Stimulated activated CD4-positive, alpha-beta T cell treated with anti-CD3 and anti-CD28 coated beads, TNF-alpha, amount 100 ng/mL, for 48 hours (primary cell): Measurements from ENCODE around the gene CYP2A6.
"Not testable (repeated sequence)": the region's sequence is repeated elsewhere in the genome, so short reads cannot be mapped to it uniquely, and the experiment has no call there.

Experiments
- DNase-seq, 3 donors: peaks; one replicate each; pipeline ENCODE4 v3.0.0-alpha.2; 2020; ENCODE audit warnings: low read depth in 3 of 3

CYP2A6 gene, protein sequence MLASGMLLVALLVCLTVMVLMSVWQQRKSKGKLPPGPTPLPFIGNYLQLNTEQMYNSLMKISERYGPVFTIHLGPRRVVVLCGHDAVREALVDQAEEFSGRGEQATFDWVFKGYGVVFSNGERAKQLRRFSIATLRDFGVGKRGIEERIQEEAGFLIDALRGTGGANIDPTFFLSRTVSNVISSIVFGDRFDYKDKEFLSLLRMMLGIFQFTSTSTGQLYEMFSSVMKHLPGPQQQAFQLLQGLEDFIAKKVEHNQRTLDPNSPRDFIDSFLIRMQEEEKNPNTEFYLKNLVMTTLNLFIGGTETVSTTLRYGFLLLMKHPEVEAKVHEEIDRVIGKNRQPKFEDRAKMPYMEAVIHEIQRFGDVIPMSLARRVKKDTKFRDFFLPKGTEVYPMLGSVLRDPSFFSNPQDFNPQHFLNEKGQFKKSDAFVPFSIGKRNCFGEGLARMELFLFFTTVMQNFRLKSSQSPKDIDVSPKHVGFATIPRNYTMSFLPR

DNA sequence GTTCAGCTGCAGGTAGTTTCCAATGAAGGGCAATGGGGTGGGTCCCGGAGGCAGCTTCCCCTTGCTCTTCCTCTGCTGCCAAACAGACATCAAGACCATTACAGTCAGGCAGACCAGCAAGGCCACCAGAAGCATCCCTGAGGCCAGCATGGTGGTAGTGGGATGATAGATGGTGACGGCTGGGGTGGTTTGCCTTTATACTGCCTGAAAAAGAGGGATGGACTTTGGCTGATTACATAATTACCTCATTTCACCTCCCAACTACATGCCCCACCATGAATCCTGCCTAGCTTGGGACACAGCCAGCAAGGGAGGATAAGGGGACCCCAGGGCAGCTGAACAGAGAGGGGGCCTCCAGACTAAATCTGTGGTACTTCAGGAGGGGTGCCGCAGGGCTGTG lies at the start of gene CYP2A6:
TSS of gene CYP2A6 (minus strand) at position 171 of the 400 bp plus-strand sequence. CDS start at position 150, 21 bp downstream.
- not testable (repeated sequence) for DNase-seq

DNA sequence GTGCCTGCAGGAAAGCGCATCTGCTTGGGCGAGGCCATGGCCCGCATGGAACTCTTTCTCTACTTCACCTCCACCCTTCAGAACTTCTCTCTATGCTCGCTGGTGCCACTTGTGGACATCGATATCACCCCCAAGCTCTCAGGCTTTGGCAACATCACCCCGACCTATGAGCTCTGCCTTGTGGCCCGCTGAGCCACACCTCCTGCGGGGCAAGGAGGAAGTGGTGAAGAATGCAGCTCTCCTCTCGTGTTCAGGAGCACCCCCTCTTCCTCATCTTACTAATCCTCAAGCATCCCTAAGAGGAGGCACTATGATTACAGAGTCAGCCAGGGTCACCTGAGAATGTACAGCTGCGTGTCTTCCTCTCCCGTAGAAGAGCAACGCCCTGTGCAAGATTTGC lies 49.7 kb upstream of the CYP2A6 start:
- DNase-seq: not testable (repeated sequence)

DNA sequence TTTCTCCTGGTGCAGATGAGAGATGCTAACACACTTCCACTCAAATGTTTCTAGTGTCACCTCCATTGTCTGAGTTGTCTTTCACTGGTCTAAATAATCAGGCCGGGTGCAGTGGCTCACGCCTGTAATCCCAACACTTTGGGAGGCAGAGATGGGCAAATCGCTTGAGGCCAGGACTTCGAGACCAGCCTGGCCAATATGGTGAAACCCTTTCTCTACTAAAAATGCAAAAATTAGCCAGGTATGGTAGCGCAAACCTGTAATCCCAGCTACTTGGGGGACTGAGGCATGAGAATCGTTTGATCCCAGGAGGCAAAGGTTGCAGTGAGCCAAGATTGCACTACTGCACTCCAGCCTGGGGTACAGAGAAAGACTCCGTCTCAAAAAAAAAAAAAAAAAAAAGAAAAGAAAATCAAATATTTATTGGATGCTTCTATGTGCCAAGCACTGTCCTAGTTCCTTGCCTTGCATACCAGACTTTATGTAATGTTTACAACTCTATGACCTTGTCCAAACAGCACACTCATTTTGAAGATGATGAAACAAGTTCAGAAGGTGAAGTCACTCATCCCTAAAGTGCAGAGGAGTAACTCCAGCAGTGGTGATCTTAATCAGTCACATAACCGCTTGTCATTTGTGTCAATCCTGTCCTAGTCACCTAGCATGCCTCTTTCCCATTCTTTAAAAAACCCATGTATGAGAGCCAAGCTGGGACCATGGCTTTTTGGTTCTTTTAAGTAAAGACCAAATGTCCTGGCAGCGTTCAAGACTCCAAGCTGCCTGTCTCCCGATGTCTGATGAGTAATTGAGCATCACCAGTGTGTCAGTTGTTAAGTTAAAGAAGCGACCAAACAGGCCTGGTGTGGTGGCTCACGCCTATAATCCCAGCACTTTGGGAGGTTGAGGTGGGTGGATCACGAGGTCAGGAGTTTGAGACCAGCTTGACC lies 46.9 kb upstream of the CYP2A6 start:
- DNase-seq: not testable (repeated sequence)

DNA sequence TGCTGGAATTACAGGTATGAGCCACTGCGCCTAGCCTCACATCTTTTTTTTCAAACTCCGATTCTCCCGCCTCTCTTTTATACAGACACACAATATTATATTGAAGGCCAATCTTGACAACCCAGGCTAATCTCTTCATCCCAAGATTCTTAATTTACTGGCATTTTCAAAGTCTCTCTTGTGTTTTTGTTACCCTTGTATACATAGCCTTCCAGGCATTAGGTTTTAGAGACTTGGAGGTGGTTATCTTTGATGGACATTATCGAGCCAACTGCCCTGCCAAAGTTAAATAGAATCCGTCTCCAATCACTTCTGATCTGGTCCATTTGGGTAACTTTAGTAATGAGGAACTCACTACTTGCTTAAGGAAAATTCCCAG lies 46.2 kb upstream of the CYP2A6 start:
- DNase-seq: no peak

DNA sequence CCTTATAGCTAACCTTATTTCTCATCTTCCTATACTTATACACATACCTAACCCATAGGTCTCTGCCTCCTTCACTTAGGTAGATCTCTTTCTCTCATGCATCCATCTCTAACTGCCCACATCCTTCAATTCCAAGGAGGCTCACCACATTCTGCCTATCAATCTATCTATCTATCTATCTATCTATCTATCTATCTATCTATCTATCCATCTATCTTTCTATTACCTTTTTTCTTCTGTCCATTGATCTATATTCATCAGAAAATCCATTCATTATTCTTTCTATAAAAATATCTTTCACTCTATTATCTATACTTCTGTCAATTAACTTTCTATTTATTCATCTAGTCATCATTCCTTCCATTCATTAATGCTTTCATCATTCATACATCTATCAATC lies 42.9 kb upstream of the CYP2A6 start:
- DNase-seq: no peak

DNA sequence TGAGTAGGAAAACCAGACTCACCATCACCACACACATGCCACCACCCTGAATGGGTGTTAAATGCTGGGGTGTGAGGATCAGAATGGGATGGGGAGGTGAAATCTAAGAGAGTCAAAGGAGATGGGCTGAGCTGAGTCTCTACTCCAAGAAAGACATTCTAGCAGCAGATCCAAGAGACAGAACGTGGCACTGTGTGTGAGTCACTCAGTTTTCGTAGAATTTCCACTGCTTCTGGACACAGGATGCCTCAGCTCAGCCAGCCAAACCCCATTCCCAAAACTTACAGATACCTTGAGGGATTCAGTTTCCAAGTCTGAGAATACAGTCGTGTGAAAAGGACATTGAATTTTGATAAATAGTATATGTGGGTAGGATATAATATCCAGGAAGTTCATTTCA lies 39.1 kb upstream of the CYP2A6 start:
- no peak for DNase-seq

DNA sequence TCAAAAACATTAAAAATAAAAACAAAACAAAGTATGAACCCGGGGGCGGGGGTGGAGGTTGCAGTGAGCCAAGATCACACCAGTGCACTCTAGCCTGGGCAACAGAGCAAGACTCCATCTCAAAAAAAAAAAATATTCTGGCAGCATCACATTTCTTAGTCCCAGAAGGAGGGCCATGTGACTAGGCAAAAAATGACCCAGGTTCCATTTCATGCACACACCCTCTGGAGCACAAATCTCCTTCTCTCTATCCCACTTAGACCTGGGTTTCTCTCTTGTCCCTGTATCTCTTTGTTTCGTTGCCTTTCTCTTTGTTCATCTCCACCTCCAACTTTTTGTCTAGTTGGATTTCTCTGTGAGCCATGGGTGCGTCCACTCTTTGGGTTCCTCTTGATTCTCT lies 37.9 kb upstream of the CYP2A6 start:
- no peak for DNase-seq

DNA sequence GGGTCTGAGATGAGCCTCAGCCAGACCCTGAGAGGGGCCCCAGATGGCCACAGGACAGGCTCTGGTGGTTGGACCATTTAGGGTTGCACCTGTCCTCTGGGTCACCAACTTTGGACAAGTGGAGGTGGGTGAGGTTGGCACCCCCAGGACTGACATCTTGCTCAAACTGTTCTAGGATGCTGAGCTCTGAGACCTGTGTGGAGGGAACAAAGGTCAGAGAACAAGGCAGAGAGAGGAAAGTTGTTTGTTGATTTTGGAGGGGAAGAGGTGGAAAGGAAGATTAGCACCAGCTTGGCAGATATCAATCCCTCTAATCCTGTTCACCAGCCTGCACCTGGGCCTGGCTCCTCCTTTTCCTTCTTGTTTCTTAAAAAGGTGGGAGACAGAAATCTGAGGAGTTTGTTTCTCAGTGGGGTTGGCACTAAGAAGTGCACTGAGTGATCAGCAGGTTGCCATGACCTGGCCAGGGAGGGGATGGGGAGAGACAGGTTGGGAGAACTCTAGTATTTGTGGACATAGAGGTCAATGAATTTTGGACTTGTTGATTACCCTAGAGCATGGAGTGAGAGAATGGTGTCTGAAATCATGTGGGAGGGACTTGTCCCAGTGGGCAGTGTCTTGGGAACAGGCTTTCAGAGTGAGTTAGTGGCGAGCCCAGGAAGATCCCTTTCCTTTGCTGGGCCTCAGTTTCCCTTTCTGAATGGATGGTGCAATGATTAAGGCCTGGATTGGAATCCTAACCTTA lies 34.1 kb upstream of the CYP2A6 start:
- not testable (repeated sequence) for DNase-seq

DNA sequence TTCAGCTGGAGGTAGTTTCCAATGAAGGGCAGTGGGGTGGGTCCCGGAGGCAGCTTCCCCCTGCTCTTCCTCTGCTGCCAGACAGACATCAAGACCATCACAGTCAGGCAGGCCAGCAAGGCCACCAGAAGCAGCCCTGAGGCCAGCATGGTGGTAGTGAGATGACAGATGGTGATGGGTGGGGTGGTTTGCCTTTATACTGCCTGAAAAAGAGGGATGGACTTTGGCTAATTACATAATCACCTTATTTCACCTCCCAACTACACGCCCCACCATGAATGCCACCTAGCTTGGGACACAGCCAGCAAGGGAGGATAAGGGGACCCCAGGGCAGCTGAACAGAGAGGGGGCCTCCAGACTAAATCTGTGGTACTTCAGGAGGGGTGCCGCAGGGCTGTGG lies 31.8 kb upstream of the CYP2A6 start, which contains the start of gene CYP2A7:
TSS of gene CYP2A7 (minus strand) at position 170 of the 400 bp plus-strand sequence. CDS start at position 149, 21 bp downstream.
- DNase-seq: not testable (repeated sequence)

DNA sequence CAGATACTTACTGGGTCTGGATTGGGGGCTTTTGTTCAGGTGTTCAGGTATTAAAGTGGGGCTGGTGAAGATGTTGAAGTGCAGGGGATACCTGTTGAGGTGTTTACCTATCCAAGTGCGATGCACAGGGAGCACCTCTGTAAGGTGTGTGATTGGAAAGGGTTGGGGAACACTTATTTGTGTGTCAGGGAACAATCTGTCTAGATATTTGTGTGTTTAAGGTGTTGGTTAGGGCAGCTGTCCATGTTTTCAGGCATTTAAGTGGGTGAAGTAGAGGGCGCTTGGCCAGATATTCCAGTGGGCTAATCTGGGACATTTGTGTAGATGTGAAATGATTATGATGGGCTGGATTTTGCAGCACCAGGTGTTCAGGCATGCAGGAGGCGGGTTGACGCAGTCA lies 29.1 kb upstream of the CYP2A6 start:
- not testable (repeated sequence) for DNase-seq

DNA sequence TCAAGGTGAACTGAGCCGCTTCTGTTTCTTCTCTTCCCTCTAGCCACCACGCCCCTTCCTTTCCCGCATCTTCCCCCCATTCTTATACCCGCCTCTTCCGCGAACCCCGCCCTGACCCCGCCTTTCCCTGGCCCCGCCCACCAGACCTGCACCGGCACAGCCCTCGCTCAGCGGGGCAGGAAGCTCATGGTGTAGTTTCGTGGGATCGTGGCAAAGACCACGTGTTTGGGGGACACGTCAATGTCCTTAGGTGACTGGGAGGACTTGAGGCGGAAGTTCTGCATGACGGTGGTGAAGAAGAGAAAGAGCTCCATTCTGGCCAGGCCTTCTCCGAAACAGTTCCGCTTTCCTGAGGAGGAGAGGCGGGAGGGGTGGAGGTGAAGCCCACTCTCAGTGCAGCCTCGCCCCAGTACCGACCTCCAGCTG lies 25.3 kb upstream of the CYP2A6 start:
- peak; percentile 73 to 89 (median 77) for DNase-seq

DNA sequence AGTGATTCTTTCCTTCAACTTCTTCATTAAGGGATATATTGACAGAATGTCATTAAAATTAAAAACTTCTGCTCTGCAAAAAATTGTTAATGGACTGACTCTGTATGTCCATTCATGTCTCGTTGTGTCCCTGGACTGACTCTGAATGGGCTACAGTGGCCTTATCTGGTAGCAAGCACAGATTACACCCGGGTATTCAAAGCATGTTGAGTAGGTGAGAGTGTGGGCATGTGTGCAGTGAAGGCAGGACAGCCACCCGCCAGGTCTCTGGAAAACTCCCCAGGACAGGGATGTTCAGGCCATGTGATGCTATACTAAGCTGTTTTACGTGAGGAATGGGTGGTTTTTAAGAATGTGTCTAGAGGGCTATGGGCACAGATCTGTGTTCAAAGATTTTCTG lies 24.6 kb upstream of the CYP2A6 start:
- DNase-seq: not testable (repeated sequence)

DNA sequence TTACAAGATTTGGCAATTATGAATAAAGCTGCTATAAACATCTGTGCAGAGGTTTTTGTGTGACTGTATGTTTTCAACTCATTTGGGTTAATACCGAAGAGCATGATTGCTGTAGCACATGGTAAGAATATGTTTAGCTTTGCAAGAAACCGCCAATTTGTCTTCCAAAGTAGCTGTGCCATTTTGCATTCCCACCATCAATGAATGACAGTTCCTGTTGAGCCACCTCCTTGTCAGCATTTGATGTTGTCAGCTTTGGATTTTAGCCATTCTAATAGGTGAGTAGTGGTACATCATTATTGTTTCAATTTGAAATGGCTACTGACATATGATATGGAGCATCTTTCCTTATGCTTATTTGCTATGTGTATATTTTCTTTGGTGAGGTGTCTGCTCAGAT lies 23.6 kb upstream of the CYP2A6 start:
- not testable (repeated sequence) for DNase-seq

DNA sequence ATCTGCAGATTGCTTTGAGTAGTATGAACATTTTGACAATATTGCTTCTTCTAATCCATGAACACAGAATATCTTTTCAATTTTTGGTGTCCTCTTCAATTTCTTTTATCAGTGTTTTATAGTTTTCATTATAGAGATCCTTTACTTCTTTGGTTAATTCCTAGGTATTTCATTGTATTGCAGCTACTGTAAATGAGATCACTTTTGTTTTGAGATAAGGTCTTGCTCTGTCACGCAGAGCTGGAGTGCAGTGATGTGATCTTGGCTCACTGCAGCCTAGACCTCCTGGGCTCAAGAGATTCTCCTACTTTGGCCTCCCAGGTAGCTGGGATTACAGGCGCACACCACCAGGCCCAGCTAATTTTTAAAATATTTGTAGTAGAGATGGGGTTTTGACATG lies 22.0 kb upstream of the CYP2A6 start:
- DNase-seq: no peak

DNA sequence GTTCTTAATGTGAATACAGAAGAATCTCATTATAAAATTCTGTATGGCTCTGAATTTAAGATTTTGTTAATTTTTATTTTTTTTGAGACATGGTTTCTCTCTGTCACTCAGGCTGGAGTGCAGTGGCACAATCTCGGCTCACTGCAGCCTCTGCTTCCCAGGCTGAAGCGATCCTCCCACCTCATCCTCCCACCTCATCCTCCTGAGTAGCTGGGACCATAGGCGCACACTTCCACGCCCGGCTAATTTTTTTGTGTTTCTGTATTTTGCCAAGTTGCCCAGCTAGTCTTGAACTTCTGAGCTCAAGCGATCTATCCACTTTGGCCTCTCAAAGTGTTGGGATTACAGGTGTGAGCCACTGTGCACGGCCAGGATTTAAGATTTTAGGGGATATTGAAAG lies 17.5 kb upstream of the CYP2A6 start:
- DNase-seq: no peak

DNA sequence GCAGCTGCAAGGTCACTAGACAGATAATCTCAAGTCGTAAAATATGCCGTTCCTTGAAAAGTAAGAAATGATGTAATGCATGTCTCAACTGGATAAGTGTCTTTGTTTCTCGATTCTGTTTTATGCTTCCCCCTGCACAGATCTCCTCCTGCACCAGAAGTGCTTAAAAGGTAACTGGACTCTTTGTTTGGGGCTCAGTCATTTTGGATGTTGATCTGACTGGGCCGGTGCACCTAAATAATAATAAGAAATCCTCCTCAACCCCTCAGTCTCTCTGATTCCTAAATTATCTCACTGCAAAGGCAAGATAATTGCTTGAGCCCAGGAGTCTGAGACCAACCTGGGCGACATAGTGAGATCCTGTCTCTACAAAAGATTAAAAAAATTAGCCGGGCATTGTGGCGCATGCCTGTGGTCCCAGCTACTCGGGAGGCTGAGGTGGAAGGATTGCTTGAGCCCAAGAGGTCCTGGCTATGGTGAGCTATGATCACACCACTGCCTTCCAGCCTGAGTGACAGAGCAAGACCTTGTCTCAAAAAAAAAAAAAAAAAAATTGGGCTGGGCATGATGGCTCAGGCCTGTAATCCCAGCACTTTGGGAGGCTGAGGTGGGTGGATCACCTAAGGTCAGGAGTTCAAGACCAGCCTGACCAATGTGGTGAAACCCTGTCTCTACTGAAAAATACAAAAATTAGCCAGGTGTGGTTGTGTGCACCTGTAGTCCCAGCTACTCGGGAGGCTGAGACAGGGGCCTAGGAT lies 14.7 kb upstream of the CYP2A6 start:
- not testable (repeated sequence) for DNase-seq

DNA sequence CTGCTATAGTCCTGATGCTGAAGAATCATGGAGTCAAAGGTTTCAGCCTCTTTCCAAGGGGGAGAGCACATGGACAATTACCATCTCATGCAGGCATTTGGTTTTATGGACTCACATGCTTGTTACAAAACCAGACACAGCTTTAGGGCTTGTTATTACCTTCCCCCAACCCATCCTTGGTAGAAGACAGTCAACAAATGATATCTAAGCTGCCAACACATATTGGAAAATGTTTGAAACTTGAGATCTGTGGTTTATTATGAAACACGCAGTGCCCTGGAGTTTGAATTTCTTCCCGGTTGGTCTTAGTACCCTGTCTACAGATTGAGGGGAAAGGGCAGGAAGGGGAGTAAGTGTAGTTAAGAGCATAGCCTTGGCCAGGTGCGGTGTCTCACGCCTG lies 12.5 kb upstream of the CYP2A6 start:
- DNase-seq: no peak

DNA sequence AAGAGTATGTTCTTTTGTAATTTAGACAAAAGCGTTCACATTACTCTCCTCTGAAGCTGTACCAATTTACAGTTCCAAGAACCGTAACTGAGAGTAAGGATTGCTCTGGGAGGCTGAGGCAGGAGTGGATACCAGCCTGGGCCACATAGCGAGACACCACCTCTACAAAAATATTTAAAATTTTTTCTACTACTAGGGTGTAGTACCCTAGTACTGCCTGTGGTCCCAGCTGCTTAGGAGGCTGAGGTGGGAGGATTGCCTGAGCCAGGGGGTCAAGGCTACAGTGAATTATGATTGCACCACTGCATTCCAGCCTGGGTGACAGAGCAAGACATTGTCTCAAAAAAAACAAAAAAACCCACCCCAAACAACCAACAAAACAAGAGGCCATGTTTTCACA lies 12.1 kb upstream of the CYP2A6 start:
- DNase-seq: no peak

DNA sequence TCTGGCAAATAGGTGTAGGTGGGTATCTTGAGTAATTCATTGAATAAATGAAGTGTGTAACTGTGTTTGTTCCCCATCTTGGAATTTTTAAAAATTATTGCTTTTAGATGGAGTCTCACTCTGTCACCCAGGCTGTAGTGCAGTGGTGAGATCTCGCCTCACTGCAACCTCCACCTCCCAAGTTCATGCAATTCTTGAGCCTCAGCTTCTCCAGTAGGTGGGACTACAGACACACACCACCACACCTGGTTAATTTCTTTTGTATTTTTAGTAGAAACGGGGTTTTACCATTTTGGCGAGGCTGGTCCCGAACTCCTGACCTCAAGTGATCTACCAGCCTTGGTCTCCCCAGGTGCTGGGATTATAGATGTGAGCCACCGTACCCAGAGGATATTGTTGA lies 7.9 kb upstream of the CYP2A6 start:
- no peak for DNase-seq

DNA sequence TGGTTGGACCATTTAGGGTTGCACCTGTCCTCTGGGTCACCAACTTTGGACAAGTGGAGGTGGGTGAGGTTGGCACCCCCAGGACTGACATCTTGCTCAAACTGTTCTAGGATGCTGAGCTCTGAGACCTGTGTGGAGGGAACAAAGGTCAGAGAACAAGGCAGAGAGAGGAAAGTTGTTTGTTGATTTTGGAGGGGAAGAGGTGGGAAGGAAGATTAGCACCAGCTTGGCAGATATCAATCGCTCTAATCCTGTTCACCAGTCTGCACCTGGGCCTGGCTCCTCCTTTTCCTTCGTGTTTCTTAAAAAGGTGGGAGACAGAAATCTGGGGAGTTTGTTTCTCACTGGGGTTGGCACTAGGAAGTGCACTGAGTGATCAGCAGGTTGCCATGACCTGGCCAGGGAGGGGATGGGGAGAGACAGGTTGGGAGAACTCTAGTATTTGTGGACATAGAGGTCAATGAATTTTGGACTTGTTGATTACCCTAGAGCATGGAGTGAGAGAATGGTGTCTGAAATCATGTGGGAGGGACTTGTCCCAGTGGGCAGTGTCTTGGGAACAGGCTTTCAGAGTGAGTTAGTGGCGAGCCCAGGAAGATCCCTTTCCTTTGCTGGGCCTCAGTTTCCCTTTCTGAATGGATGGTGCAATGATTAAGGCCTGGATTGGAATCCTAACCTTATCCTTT lies 2.4 kb upstream of the CYP2A6 start:
- DNase-seq: not testable (repeated sequence)
